H1 (cell line): ENCODE measurements around the gene DCTN5. TPM values are rescaled to one million over a fixed set of nuclear protein-coding genes. Genes with fewer than 3 reads are reported as not detected.

Experiments
- BCL11A ChIP-seq, 2 experiments: IDR thresholded peaks; one replicate each; pipeline ENCODE4 v1.6.1; 2011; ENCODE audit warnings: low read depth in 2 of 2, low read length in 2 of 2, mild to moderate bottlenecking in 2 of 2
- CTBP2 ChIP-seq: IDR thresholded peaks from 2 replicates; pipeline ENCODE4 v1.7.0; 2011; ENCODE audit warnings: borderline replicate concordance, mild to moderate bottlenecking, moderate library complexity, mixed read lengths, low read length; ENCODE audit not compliant: insufficient read depth, insufficient read length
- MAFK ChIP-seq: IDR thresholded peaks from 2 replicates; pipeline ENCODE4 v1.6.1; 2012; ENCODE audit warnings: low read depth, mild to moderate bottlenecking, improper control_type of control experiment, low read length
- RAD21 ChIP-seq, 2 experiments: IDR thresholded peaks in 1 of 2; conservative IDR thresholded peaks in 1 of 2; 2 replicates each; pipeline ENCODE4 v1.6.1; 2011; ENCODE audit warnings: low read depth in 2 of 2, low read length in 2 of 2, improper control_type of control experiment in 1 of 2, inconsistent platforms in 1 of 2, mild to moderate bottlenecking in 1 of 2, moderate library complexity in 1 of 2
- SUZ12 ChIP-seq: fragments of 200-600 bp; sonication (generic); IDR thresholded peaks from 2 replicates; pipeline ENCODE4 v1.6.1; 2012; ENCODE audit warnings: mild to moderate bottlenecking, inconsistent platforms, low read length, moderate library complexity, mixed read lengths
- polyA plus RNA-seq, 7 experiments: library from polyadenylated mRNA; depleted of rRNA in 3 of 7; stranded (reverse) in 5 of 7; unstranded in 2 of 7; fragments of >200 nt in 5 of 7; fragments of 200-250 nt in 2 of 7; gene quantifications; 1 replicate in 5 of 7; 2 replicates in 1 of 7; 4 replicates in 1 of 7; pipeline versions ENCODE4 v1.2.1 to v1.2.3, GENCODE V29; 2011 to 2013; ENCODE audit warnings: missing spikeins in 2 of 7, mixed read lengths in 2 of 7
- total RNA-seq: library from RNA; stranded (reverse); fragmentation: NEBNext Ultra II Directional; extraction: Animal tissue kit (Norgen Biotek cat#: 25700); gene quantifications from 2 replicates; pipeline ENCODE4 v1.2.1, GENCODE V29; 2021

Gene DCTN5
- total and polyA plus RNA-seq, 2 of the 8 experiments (the other 6 are each of a cell fraction or from before 2014, with no cell fraction given), result 36.0 to 74.0 TPM

- TF ChIP-seq BCL11A (IDR thresholded peaks at IDR 0.05; ENCODE audit: low read depth in 2 of 2, low read length in 2 of 2) (no peak), CTBP2 (no peak), RAD21 (IDR thresholded peaks at IDR 0.05 in 1 of 2, conservative IDR thresholded peaks at IDR 0.05 in 1 of 2; ENCODE audit: low read depth in 2 of 2, low read length in 2 of 2) (no peak), SUZ12 (no peak), MAFK (no peak)
- TF ChIP-seq, all 59 proteins: peak for 0
These were observed 32.8 kb downstream of the DCTN5 start (continued) for GRCh38 chr16:23673971-23674614.
